Stimulated activated CD8-positive, alpha-beta memory T cell treated with anti-CD3 and anti-CD28 coated beads, Interleukin-7, amount 100 ng/mL, for 1 hour (primary cell): ENCODE measurements around the gene LRRC51.

Experiments used
- DNase-seq, 2 donors: peaks; one replicate each; pipeline ENCODE4 v3.0.0-alpha.2; 2020; ENCODE audit warnings: low read depth in 2 of 2

Gene LRRC51

DNA sequence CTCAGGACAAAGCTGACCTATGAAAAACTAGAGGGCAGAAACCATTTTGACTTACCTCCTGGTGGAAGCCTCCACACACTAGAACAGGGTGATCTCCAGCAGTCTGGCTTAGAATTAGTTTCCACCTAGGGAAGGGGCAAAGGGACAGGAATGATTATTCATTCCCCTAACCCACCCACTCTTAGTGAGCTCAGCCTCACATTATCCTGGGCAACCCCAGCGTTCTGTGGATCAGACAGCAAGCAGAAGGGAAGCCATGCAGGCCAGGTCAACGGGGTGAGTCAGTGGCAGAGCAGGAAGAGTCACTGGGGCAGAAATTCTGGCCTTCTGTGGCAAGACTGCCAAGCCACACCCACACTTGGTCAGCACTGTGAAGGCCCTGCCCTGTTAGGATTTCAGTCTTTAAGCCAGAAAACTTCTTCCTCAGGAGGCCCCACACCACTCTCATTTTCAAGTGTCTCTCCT, 10.8 kb upstream of the LRRC51 start:
- no peak for DNase-seq

DNA sequence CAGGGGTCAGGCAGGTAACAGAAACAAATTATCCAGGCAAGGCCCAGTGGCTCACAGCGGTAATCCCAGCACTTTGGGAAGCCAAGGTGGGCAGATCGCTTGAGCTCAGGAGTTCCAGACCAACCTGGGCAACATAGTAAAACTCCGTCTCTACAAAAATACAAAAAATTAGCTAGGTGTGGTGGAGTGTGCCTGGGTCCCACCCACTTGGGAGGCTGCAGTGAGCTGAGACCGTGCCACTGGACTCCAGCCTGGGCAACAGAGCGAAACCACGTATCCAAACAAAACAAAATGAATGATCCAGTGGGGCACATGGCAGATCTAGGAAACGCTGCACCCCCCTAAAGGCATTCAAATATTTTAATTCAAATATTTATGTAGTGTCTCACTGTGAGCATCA, 10.2 kb upstream of the LRRC51 start:
- DNase-seq: no peak

DNA sequence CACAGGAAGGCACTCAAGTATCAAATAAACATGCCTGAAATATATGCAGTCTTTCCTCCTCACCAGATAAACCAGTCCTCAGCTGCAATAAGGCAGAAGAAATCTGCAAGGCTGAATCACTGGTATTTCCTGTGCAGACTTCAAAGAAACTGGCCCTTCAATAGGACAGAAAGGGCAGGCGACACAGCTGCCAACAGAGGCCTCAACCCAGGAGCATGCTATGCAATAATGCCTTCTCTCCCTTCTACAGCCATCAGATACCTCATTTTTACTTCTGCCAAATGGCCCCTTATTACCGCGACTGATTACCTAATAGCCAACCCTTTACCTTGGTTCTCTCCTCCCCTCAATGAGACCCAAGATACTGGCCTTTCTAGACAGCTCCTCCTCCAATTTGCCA, 8.3 kb upstream of the LRRC51 start:
- no peak for DNase-seq

DNA sequence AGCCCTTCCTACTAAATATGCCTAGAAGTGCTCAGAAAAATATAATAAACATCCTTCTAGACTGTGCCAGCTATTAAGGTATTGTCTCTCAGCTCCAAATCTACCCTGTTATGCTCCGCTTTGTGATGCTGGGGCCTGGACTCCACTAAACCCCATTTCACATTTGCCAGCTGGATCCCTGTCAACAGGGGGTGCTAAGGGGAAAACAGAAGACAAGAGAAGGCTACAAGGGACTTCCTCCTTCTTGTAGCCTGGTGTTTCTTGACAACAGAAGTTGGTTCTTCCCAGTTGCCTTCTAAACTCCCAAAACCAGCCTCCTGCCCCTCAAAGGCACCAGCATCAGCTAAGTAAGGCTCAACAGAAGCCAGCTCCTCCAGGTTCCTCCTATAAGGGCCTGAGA, 5.5 kb upstream of the LRRC51 start:
- DNase-seq: no peak

DNA sequence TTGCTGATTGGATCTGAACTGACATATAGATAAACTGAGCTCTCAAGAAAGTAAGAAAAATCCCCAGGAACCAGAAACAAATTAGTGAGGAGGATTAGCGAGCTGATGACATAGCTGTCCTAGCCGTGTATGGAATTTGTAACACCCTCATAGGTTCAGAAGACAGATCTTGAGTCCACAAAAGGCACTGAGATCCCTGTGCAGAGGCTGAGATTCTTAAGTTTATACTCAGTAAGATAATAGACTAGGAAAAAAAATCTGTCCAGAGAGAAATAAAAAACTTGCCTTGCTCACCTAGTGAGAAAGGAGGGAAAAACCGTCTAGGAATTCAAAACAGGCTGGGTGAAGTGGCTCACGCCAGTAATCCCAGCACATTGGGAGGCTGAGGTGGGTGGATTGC, 4.9 kb upstream of the LRRC51 start:
- DNase-seq: no peak

DNA sequence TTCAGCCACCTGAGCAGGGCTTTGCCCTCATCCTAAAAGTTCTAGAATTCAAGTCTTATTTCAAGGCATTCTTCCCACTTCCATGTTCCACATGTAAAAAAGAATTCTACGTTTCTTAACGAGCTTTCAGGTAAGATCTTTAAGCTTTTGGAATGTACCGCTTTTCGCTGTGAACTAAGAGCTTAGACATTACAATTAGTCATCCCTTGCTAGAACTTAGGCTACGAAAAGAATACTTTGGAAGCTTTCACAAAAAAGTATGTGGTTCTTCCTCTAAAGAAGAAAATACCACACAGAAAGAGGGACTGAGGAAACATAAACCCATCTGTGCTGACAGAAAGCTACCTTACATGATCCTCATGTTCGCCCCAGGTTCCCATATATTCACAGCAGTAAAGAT, 2.2 kb upstream of the LRRC51 start:
- DNase-seq: no peak

DNA sequence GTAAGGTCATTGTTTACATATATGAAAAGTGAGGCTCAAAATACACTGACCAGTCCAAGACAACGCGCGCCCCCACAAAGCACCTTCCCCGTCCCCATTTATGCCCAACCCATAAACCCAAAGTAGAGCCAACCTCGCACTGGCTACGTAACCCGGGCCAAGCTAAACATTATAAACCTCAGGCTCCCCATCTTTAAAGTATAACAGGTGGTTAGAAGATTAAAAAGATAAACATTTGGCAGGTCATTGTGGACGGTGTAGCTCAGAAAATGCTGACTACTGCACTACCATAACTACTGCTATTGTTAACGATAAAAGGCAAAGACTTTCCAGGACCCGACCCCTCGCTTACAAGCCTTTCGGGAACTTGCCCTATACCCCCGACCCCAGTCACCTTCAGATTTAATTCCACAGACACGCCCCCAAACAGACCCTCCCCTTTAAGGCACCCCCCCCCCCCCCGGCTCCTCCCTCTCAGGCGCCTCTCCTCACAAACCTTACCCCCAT, 778 bp upstream of the LRRC51 start:
- DNase-seq: no peak

DNA sequence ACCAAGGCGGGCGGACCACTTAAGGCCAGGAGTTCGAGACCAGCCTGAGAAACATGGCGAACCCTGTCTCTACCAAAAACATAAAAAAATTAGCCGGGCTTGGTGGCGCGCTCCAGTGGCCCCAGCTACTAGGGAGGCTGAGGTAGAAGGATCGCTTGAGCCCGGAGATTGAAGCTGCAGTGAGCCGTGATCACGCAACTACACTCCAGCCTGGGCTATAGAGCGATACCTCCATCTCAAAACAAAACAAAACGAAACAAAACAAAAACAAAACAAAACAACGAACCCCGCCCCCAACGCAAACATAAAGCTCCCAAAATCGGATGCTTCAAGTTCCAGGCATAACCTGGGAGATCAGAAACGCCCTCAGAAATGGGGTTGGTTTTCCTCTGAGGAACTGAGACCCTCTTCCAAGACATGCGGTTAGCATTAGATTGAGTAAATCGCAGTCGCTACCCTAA, 564 bp downstream of the LRRC51 start:
- DNase-seq: no peak

DNA sequence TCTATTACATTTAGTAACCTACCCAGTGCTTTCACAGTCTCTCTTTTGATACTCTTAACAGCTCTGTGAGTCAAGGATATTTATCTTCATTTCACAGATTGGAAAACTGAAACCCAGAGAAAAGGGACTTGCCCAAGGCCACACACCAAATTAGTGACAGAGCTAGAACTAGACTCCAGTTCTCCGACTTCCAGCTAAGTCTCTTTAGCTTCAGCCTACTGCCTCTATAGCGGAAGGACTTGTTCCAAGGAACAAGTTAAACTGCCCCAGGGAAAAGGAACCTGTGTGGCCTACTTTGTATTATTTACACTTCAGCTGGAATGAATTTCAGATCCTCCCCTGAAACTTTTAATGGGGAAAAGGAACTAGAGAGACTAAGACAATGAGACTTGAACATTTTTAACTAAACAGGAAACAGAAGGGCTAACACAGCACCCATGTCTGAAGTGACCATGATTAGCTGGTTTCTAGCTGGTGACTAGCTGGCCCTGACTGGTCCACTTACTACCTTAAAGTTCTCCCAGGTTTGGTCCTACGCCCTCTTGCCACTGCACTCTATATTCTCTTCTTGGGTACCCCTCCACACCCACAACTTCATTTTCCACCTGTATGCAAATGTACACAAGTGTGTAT, 1.3 kb downstream of the LRRC51 start:
- DNase-seq: no peak

DNA sequence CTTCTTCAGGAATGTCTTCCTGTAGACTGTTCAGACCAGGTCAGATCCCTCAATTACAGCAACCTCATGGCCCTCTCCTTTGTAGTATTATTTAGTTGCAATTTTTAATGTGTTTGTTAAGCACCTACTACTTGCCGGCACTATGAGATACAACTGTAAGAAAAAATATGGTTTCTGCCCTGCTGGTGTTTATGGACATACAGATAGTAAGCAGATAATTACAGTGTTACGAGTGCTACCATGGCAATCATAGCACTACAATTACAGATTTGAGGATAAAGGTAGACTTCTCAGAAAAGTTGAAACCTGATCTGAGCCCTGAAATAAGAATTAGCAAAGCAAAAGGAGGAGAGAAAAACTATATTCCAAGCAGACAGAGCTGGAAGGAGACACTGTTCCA, 2.8 kb downstream of the LRRC51 start:
- no peak for DNase-seq

DNA sequence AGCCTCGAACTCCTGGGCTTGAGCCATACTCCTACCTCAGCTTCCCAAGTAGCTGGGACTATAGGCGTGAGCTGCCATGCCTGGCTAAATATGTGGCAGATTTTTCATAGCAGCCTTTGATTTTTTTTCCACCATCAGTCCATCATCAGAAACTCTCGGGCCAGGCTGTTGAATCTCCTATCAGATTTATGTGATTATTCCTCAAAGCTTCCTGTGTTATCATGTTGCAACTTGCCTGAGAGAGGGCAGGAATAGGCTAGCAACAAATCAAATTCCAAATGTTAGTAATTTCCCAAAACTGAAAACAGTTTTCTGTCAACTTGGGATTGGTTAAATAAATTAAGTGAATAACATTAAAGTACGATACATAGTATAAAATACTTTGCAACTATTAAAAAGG, 3.4 kb downstream of the LRRC51 start:
- DNase-seq: no peak

DNA sequence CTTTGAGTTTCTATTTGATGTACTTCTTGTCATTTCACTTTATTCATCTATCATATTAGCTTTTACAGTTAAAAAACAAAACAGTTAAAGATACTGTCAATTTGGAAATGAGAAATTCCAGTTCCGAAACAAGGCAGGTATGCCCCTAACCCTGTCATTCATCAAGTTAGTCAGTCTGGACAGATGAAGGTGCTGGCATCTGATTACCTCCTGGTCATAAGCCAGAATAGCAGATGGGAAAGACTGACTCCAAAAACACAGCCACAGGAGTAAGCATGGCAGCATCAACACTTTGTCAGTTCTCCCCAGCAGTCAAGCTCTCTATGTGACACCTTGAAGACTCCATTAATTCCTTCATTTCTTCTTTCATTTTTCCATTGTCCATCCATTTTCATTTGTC, 4.3 kb downstream of the LRRC51 start:
- DNase-seq: no peak

DNA sequence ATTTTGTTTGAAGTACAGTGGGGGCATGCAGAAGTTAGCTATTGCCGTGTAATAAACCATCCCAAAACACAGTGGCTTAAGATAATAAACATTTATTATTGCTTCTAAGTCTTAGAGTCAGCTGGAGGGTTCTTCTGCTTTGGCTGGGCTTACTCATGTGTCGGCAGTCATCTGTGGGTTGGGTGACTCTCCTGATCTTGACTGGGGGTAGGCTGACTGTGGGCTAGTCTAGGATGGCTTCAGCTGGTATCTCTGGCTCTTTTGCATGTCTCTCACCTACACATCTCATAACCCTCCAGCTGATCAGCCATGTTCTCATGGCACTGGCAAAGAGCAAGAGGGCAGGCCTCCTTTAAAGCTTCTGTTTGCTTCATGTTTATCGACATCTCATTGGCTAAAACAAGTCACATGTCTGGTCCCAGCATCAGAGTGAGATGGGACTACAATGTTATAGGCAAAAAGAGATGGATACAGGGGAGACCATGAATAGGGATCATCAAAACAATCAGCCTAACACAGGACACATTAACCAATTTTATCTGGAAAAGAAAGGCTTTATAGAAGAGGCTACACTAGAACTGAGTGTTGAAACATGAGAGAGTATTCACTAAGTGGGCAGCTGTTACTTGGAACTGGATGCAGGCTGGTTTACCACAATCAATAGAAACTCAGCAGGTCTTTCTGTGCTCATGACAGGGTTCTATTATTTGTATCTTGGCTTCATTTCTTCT, 5.1 kb downstream of the LRRC51 start:
- no peak for DNase-seq

DNA sequence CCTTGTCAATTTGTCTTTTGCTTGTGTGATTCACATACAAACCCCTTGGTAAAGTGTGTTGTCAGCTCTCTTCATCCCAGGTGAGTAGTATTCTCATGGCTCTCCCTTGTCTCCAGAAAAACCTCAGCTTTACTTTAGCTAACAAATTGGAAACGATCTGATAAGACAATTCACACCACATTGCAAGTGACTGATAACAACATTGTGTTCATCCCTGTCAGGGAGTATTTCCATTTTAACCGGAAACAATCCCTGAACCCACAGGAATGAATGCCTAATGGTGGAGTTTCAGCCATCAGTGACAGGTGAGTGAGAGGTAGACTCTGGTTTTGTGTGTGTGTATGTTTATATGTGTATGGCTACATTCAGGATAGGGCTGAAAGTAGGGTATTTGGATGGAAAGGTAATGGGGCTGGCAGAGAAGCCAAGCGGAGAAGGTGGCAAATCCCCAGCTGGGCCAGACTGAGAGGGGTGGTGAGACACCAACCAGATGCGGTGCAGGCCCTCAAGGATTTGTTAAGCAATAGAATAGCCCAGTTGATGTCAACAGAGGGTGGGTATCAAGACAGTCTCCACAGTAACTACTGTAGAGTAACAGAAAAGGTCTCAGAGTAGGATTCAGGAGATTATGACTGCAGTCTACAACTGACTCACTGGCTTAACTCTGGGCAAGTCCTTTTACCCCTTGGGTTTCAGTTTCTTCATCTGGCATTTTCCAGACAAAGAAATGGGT, 7.6 kb downstream of the LRRC51 start:
- DNase-seq: no peak

DNA sequence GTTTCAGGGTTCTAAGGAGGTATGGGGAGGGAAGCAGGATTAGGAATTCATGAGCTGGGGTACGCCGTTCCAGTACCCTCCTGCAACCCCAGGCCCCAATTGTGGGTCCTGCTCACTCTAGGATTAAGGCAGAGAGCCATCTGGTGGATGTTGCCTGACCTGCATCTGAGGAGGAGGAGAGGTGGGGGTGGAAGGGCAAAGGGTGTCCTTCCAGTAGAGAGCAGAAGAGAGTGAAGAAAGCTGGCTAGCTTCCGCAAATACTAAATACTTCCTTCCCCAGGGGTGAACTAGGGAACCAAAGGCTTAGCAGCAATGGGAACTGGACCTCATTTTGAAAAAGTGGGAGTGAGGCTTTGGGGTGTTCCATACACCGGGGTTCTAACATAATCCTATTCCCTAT, 10.6 kb downstream of the LRRC51 start:
- peak in 1 of 2 donors; percentile 35 for DNase-seq

DNA sequence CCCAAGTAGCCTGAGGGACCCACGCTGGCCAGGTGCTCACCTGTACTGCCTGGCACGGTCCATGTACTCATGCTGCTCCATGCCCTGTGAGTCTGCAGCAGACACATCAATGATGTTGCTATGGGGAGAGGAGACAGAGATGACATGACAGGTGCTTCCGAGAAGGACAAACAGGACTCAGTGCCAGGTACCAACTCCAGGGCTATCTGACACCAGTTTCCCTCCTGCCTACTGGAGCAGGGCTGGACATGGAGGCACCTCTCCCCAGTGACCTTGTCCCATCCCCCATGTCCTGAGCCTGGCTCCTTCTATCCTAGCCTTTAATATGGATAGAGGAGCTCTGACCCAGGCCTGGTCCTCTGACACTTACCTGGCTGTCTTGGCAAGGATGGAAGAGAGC, 18.1 kb downstream of the LRRC51 start:
- DNase-seq: no peak

DNA sequence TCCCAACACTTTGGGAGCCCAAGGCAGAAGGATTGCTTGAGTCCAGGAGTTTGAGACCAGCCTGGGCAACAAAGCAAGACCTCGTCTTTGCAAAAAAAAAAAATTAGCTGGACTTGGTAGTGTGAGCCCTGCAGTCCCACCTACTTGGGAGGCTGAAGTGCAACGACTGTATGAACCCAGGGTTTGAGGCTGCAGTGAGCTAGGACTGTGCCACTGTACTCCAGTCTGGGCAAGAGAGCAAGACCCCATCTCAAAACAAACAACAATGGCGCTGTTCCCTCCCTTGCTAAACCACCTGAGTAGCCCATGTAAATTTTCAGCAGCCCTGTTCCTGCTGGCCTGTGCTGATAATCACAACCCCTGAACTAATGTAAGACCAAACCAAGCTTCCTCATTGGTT, 19.4 kb downstream of the LRRC51 start:
- DNase-seq: no peak

DNA sequence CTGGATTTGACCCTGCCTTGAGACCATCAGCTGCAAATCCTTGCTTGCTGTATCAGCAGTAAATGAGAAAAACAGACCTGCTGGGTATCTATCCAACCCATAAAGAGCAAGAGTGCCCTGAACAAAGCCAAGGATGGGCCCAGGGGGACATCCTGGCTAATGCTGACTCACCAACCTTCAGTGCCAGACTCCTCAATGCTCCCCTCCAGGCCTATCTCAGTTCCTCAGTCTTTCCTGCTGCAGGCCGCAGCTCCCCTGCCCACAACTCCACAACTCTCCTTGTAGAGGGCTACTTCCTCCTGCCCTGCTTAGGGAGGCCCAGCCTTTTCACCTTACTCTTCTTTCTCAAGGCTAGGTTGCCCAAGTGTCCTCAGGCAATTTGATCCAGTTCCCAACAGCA, 19.8 kb downstream of the LRRC51 start:
- DNase-seq: no peak

DNA sequence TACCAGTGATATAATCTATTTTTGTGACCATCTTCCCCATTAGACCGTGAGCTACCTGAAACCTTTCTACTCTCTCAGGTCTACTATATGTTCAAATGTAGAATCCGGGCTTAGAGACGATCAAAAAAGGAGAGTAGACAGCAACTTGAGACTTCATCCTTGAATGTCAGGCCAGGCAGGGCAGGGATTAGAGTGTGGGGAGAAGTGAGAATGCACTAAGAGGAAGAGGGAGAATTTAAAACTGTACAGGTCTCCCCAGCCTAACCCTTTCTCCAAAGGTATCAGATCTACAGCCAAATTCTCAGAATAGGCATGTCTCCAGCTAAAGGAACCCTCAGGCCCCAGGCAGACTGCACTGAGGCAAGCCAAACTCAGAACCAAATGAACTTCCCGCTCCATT, 21.5 kb downstream of the LRRC51 start:
- no peak for DNase-seq

DNA sequence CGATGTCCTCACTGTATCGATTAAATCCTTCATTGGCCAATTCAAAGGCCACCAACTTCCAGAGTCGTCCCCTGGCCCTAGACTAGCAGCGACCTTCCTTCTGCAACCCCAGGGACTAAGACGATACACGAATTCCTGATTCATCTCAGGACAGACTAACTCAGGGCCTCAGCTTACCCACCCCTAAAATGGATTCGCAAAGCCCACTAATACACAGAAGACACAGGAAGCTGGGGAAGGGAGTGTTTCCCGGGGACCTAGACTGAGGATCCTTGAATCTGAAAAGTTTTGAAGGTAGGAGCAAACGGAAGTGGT, 21.9 kb downstream of the LRRC51 start:
- DNase-seq: no peak

DNA sequence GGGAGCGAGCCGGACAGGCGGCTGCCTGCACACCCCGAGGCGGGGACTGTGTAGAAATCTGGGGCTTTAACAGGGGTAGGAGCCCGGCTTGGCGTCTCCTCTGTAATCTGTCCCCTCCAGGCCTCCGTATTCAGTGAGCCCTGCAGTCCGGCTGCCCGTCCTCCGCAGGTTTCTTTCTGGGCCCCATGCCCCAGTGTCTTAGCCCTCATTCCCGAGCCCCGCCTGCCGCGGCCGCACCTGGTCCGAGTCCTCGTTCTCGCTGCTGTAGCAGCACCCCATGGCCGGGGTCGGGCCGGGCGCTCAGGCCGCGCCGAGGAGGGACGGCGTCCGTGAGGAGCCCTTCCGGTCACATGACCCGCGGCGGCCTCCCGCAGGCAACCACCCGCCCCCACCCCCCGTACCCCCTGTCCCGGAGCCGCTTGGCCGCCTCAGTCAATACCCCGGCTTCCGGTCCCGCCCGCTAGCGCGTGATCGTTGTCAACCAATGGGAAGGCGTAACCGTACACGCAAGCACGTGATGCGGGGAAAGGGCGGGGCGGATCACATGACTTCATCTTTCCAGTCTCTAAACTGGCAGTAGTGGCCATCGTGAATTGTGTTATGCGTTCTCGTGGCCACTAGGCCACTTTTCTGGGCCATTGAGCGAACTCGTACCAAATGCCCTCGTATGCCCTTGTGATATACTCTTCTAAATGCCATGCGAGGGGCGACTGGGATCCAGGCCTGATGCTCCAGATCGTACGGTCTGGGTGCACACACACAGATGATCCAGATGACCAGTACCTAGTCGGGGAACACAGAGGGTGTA, 22.5 kb downstream of the LRRC51 start, which contains the start of gene LAMTOR1:
Gene LAMTOR1, minus strand, starts transcription at position 352 of the 808 bp plus-strand sequence. Its CDS starts 73 bp downstream, at position 279.
- peak; percentile 94 to 97 for DNase-seq

DNA sequence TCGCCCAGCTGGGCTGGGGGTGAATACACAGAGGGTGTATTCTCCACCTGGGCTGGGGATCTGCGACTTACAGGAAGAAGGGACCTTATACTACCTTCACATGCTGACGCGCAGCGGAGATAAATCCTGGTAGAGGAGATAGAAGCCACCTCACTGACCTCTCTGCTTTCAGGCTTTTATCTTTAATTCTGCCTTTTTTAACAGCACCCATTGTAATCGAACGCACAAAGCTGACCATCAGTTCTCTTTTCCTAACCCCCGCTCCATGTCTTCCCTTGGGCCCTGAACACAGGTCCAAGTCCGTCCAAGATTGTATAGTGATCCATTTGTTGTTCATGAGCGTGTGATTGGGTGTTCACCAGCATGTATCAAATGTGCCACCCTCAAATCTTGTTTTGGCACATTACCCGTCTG, 23.1 kb downstream of the LRRC51 start:
- no peak for DNase-seq
